Measurements from ENCODE around the gene NVL. TPM values are rescaled to one million over a fixed set of nuclear protein-coding genes. Genes with fewer than 3 reads are reported as not detected.

The NVL gene
- total RNA-seq, 1 donor from 2014 or later = 101 TPM

- Mint-ChIP-seq H3K4me1 (no peaks in the 10 kb centered on the region), H3K36me3 (peaks cover 18% of the 10 kb centered on the region), H3K9me3 (no peaks in the 10 kb centered on the region), H3K27me3 (ENCODE audit: insufficient read depth, low read depth) (no peaks in the 10 kb centered on the region), H3K27ac (no peak overlapping the region), H3K4me3 (no peak overlapping the region)
- no peak for DNase-seq (ENCODE audit: low spot score)
- H3K4me1 ChIP-seq = no peaks in the 10 kb centered on the region
- H3K9me3 ChIP-seq (ENCODE audit: low read depth) = no peaks in the 10 kb centered on the region
- no peaks in the 10 kb centered on the region for H3F3A ChIP-seq (ENCODE audit: low read depth)
- H3K27me3 ChIP-seq = no peaks in the 10 kb centered on the region
- TF ChIP-seq EZH2 (IDR thresholded peaks at IDR 0.05) (no peak), EZH2phosphoT487 (IDR thresholded peaks at IDR 0.05) (no peak), CTCF (IDR thresholded peaks at IDR 0.05) (no peak)
- H3K79me2 ChIP-seq (ENCODE audit: low read depth) = no peaks in the 10 kb centered on the region
- no peaks in the 10 kb centered on the region for H3K36me3 ChIP-seq
- no peak overlapping the region for H3K4me2 ChIP-seq
- H3K27ac ChIP-seq = no peak overlapping the region
- no peak overlapping the region for H3K4me3 ChIP-seq
- no peaks in the 10 kb centered on the region for H4K20me1 ChIP-seq (ENCODE audit: low read depth)
- no peak overlapping the region for H3K9ac ChIP-seq
- H2AFZ ChIP-seq (replicated peaks) = no peak overlapping the region
These were observed 53.0 kb downstream of the NVL start for GRCh38 chr1:224276771-224277487.

GRCh38 chr1:224274970-224275626, 54.9 kb downstream of the NVL start:
- no peak overlapping the region for H2AFZ ChIP-seq (replicated peaks)
- H3K4me2 ChIP-seq = no peak overlapping the region
- Mint-ChIP-seq H3K4me3 (no peak overlapping the region), H3K36me3 (peaks cover 17% of the 10 kb centered on the region), H3K27ac (no peak overlapping the region), H3K27me3 (ENCODE audit: insufficient read depth, low read depth) (no peaks in the 10 kb centered on the region), H3K4me1 (no peaks in the 10 kb centered on the region), H3K9me3 (no peaks in the 10 kb centered on the region)
- no peaks in the 10 kb centered on the region for H3K4me1 ChIP-seq
- H3K27ac ChIP-seq = no peak overlapping the region
- H3K79me2 ChIP-seq (ENCODE audit: low read depth) = no peaks in the 10 kb centered on the region
- H3F3A ChIP-seq (ENCODE audit: low read depth) = no peaks in the 10 kb centered on the region
- H3K4me3 ChIP-seq = no peak overlapping the region
- H3K9me3 ChIP-seq (ENCODE audit: low read depth) = no peaks in the 10 kb centered on the region
- H3K36me3 ChIP-seq = no peaks in the 10 kb centered on the region
- H4K20me1 ChIP-seq (ENCODE audit: low read depth) = no peaks in the 10 kb centered on the region
- no peaks in the 10 kb centered on the region for H3K27me3 ChIP-seq
- DNase-seq (ENCODE audit: low spot score) = no peak
- H3K9ac ChIP-seq = no peak overlapping the region
- TF ChIP-seq EZH2 (IDR thresholded peaks at IDR 0.05) = no peak
- no peak for TF ChIP-seq CTCF (IDR thresholded peaks at IDR 0.05)
- no peak for TF ChIP-seq EZH2phosphoT487 (IDR thresholded peaks at IDR 0.05)

- no peaks in the 10 kb centered on the region for H3K27me3 ChIP-seq
- Mint-ChIP-seq H3K4me1 (no peaks in the 10 kb centered on the region), H3K27me3 (ENCODE audit: insufficient read depth, low read depth) (no peaks in the 10 kb centered on the region), H3K36me3 (peaks cover 20% of the 10 kb centered on the region), H3K27ac (no peak overlapping the region), H3K4me3 (no peak overlapping the region), H3K9me3 (no peaks in the 10 kb centered on the region)
- no peaks in the 10 kb centered on the region for H3K36me3 ChIP-seq
- no peak overlapping the region for H3K4me3 ChIP-seq
- H3K4me1 ChIP-seq = no peaks in the 10 kb centered on the region
- H3K79me2 ChIP-seq (ENCODE audit: low read depth) = no peaks in the 10 kb centered on the region
- TF ChIP-seq EZH2phosphoT487 (IDR thresholded peaks at IDR 0.05) (no peak), EZH2 (IDR thresholded peaks at IDR 0.05) (no peak), CTCF (IDR thresholded peaks at IDR 0.05) (no peak)
- H4K20me1 ChIP-seq (ENCODE audit: low read depth) = no peaks in the 10 kb centered on the region
- H3K27ac ChIP-seq = no peak overlapping the region
- no peak overlapping the region for H2AFZ ChIP-seq (replicated peaks)
- H3K9ac ChIP-seq = no peak overlapping the region
- no peak for DNase-seq (ENCODE audit: low spot score)
- H3K4me2 ChIP-seq = no peak overlapping the region
- H3F3A ChIP-seq (ENCODE audit: low read depth) = no peaks in the 10 kb centered on the region
- H3K9me3 ChIP-seq (ENCODE audit: low read depth) = no peaks in the 10 kb centered on the region
These were observed 56.3 kb downstream of the NVL start for GRCh38 chr1:224273641-224274040.

All from neural progenitor cell (in vitro differentiated cells).